Measurements from ENCODE around the gene SNRPD1. TPM values are rescaled to one million over a fixed set of nuclear protein-coding genes. Genes with fewer than 3 reads are reported as not detected.

Gene SNRPD1
- total RNA-seq, 1 donor from 2014 or later = 24.9 TPM

DNA sequence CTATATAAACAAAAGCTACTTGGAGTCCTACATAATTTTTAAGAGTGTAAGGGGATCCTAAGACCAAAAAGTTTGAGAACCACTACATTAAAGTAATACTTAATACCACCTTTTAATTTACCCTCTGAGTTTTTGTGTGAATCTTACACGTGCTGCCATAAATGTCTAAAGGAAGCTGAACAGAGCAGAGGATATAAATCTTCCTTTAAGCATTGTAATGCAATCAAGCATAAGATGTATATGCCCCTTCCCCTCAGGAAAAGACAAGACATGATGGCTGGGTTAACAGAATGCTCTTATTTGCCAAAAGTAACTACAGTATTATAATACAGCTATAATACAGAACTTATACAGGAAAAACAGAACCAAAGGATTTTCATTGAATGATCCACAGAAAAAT, 14.5 kb upstream of the SNRPD1 start:
- H3K4me3 ChIP-seq (ENCODE audit: low read depth, low read length) = no peak overlapping the region
- TF ChIP-seq, protein P1, sequence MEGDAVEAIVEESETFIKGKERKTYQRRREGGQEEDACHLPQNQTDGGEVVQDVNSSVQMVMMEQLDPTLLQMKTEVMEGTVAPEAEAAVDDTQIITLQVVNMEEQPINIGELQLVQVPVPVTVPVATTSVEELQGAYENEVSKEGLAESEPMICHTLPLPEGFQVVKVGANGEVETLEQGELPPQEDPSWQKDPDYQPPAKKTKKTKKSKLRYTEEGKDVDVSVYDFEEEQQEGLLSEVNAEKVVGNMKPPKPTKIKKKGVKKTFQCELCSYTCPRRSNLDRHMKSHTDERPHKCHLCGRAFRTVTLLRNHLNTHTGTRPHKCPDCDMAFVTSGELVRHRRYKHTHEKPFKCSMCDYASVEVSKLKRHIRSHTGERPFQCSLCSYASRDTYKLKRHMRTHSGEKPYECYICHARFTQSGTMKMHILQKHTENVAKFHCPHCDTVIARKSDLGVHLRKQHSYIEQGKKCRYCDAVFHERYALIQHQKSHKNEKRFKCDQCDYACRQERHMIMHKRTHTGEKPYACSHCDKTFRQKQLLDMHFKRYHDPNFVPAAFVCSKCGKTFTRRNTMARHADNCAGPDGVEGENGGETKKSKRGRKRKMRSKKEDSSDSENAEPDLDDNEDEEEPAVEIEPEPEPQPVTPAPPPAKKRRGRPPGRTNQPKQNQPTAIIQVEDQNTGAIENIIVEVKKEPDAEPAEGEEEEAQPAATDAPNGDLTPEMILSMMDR (IDR thresholded peaks at IDR 0.05; ENCODE audit: insufficient read depth, low read length, poor library complexity, severe bottlenecking) = no peak
- no peaks in the 10 kb centered on the region for H3K36me3 ChIP-seq (ENCODE audit: control insufficient read depth, insufficient read depth, low read length)
- no peak for DNase-seq (ENCODE audit: low read depth)
- H3K27me3 ChIP-seq (ENCODE audit: control insufficient read depth, insufficient read depth, low read length) = no peaks in the 10 kb centered on the region

DNA sequence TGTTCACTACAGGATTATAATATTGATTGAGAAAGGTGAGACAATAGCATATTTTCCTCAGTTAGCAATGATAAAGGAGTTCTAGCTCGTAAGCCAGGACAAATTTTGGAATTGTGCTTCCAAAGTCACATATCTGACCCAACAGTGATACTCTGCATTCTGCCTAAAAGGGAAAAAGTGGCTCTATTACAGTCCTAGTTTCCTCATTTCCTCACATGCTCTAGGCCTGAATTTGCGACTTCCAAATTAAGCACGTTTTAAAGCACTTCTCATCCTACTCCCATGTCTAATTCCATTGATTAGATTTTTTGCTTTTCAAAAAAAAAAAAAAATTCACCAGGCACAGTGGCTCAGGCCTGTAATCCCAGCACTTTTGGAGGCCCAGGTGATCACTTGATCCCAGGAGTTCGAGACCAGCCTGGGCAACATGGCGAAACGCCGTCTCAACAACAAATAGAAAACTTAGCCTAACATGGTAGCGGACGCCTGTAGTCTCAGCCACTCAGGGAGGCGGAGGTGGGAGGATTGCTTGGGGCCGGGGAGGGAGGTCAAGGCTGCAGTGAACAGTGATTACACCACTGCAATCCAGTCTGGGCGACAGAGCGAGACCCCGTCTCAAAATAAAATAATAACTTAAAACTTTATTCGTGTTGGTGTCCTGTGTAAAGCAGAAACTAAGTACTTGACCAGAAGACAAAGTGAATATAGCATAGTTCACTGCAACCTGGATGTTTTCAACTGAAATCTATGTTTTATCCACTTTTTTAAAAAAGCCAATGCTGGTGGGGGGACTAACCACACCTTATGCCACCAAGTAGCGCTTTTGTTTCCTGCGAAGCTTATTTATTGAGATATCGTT, 13.2 kb upstream of the SNRPD1 start:
- Histone ChIP-seq H3K27me3 (ENCODE audit: control insufficient read depth, insufficient read depth, low read length) (no peaks in the 10 kb centered on the region), H3K4me3 (ENCODE audit: low read depth, low read length) (peak overlapping the region; percentile 97), H3K36me3 (ENCODE audit: control insufficient read depth, insufficient read depth, low read length) (no peaks in the 10 kb centered on the region)
- TF ChIP-seq, protein P1 (IDR thresholded peaks at IDR 0.05; ENCODE audit: insufficient read depth, low read length, poor library complexity, severe bottlenecking) = no peak
- DNase-seq (ENCODE audit: low read depth) = peak; percentile 16

DNA sequence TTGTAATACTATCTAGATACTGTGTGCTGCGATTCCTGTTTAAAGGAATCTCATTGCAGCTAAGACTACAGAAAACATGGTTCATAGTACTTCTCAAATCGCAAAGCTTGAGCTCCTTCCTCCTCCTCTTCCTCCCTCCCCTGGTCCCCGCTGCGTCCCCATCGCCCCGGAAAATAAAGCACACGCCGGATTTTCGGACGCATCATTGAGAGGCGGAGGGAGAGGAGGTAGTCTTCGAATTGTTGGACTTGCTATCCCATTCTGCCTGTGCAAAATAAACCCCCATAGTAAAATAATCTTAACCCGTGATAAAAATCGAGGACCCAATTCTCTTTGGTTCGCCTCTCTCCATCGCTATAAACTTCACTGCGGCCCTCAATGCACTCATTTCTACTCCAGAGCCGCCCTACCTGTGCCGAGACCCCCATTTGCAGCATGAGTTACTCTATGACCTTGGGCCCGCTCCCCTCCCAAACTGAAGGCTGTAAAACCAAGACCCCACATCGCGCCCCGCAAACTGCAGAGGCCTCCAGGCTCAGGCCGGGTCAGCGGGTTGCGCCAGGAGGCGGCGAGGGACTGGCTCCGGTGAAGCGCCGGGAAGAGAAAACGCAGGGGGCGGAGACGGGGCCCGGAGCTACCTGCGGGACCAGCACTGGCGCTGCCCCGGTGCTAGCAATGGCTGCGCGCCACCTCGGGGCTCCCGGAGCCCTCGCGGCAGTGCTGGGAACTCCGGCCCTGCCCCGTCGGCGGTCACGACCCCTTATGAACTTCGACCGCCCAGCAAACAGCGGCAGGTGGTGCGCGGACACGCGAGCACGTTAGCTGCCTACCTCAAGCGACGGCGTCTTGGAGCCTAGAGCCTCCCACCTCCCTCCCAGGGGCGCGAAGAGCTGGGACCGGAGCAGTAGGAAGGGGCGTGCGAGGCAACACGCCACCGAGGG, 12.3 kb upstream of the SNRPD1 start:
- Histone ChIP-seq H3K4me3 (ENCODE audit: low read depth, low read length) (peak overlapping the region; percentile 97), H3K36me3 (ENCODE audit: control insufficient read depth, insufficient read depth, low read length) (no peaks in the 10 kb centered on the region), H3K27me3 (ENCODE audit: control insufficient read depth, insufficient read depth, low read length) (no peaks in the 10 kb centered on the region)
- TF ChIP-seq, protein P1 (IDR thresholded peaks at IDR 0.05; ENCODE audit: insufficient read depth, low read length, poor library complexity, severe bottlenecking) = no peak
- DNase-seq (ENCODE audit: low read depth) = no peak

DNA sequence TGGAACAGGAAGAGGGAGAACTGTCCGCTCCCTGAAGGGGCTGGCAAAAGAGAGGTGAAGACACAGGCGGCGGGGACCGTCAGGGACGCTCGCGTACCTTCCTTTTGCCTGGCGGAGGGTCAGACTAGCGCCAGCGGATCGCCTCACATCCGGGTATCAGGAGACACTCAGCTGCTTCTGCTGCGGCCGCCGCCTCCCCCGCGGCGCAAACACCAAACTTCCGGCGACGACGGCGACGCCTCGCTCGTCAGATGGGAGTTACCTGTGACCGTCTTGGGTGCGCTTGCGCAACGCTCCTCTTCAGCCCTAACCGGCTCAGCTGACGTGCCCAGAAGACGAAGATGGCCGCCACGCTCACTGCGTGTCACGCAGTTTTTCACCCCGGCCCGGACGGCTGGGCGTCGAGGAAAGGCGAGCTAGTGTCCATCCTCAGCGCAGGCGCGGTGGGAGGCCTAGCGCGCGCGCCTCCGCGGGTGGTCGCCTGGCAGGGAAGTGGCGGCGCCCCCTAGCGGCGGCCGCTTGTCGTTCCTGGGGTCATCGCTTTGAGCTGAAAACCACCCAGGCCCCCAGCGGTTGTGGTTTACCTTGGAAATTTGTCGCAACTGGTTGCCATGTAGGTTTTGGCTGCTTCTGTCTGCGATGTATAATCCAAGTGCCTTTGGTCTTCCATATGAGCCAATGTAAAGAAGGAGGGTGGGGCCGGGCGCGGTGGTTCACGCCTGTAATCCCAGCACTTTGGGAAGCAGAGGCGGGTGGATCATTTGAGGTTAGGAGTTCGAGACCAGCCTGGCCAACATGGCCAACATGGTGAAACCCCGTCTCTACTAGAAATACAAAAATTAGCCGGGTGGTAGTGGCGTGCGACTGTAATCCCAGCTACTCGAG, 11.3 kb upstream of the SNRPD1 start, which contains the start of gene ESCO1:
ESCO1 (minus strand) TSS at position 179 of the 885 bp plus-strand sequence. CDS start 25,861 bp downstream, outside the sequence.
- TF ChIP-seq, protein P1 (IDR thresholded peaks at IDR 0.05; ENCODE audit: insufficient read depth, low read length, poor library complexity, severe bottlenecking) = peak; percentile 72
- H3K36me3 ChIP-seq (ENCODE audit: control insufficient read depth, insufficient read depth, low read length) = no peaks in the 10 kb centered on the region

DNA sequence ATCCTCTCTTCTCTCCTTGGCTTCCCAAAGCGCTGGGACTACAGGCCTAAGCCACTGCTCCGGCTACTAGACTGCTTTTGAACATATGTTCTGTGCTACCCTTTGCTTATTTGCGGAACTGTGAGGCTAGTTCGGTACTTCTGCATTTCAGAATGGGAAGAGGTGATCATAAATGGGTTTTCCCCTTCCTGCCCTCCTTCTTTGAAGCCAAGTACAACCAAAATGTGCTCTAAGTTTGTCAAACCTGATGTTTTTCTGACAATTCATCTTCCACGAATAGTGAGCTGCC, 9.9 kb upstream of the SNRPD1 start:
- TF ChIP-seq, protein P1 (IDR thresholded peaks at IDR 0.05; ENCODE audit: insufficient read depth, low read length, poor library complexity, severe bottlenecking) = no peak
- H3K4me3 ChIP-seq (ENCODE audit: low read depth, low read length) = no peak overlapping the region
- no peaks in the 10 kb centered on the region for H3K36me3 ChIP-seq (ENCODE audit: control insufficient read depth, insufficient read depth, low read length)
- no peak for DNase-seq (ENCODE audit: low read depth)
- no peaks in the 10 kb centered on the region for H3K27me3 ChIP-seq (ENCODE audit: control insufficient read depth, insufficient read depth, low read length)

More for the DNA sequence above, 11.3 kb upstream of the SNRPD1 start, which contains the start of gene ESCO1:
- peak; percentile 94 for DNase-seq (ENCODE audit: low read depth)
- Histone ChIP-seq H3K4me3 (ENCODE audit: low read depth, low read length) (peak within 1 kb of the TSS; percentile 97), H3K27me3 (ENCODE audit: control insufficient read depth, insufficient read depth, low read length) (no peaks in the 10 kb centered on the region)
